Erythroblast (primary cell): ENCODE results near the gene GAPT.

Source experiments
- GATA1 ChIP-seq: IDR thresholded peaks from 2 replicates; pipeline ENCODE4 v1.6.1; 2011; ENCODE audit warnings: low read depth, mild to moderate bottlenecking, control low read depth, low read length, moderate library complexity
- POLR2A ChIP-seq: IDR thresholded peaks from 2 replicates; pipeline ENCODE4 v1.6.1; 2011; ENCODE audit warnings: mild to moderate bottlenecking, low read length

- TF ChIP-seq POLR2A = no peak
- TF ChIP-seq GATA1 = no peak
Measured at GRCh38 chr5:58543723-58544122, 52.5 kb downstream of the GAPT start.
